Measurements from ENCODE around the gene QARS1. TPM values are rescaled to one million over a fixed set of nuclear protein-coding genes. Genes with fewer than 3 reads are reported as not detected.

Gene QARS1
- total RNA-seq, 1 experiment from 2014 or later, result 346 TPM

GRCh38 chr3:49098910-49099630 lies 5.5 kb downstream of the QARS1 start (continued):
- no peak for TF ChIP-seq ZNF274 (IDR thresholded peaks at IDR 0.05; ENCODE audit: low read depth, low read length)
- no peak for TF ChIP-seq SRF (IDR thresholded peaks at IDR 0.05; ENCODE audit: low read depth)
- TF ChIP-seq ELF1 (IDR thresholded peaks at IDR 0.05; ENCODE audit: borderline replicate concordance, low read depth), result no peak
- TF ChIP-seq JUND (IDR thresholded peaks at IDR 0.05), result no peak
- TF ChIP-seq EGR1 (IDR thresholded peaks at IDR 0.05; ENCODE audit: low read depth), result no peak

GRCh38 chr3:49098429-49098828 lies 6.1 kb downstream of the QARS1 start:
- RAD21 ChIA-PET (ENCODE audit: low non-redundant PET in 1 of 2, low total read pairs in 2 of 2, uncharacterized antibody in 2 of 2, unreplicated experiment in 2 of 2), result no interaction called here
- Histone ChIP-seq H3K27me3 (ENCODE audit: insufficient read depth, low read length) (no peaks in the 10 kb centered on the region), H3K9me2 (ENCODE audit: insufficient read depth) (no peaks in the 10 kb centered on the region), H3K27ac (ENCODE audit: low read depth, low read length) (0 out of 2 replicates have a peak overlapping the region, but pooled peaks have one; percentile 14), H3K4me3 (replicated peaks in 1 of 2; ENCODE audit: low read depth in 1 of 2, low read length in 2 of 2) (no peak overlapping the region), H3K9ac (ENCODE audit: low read length) (no peak overlapping the region), H3K4me2 (ENCODE audit: low read length) (no peak overlapping the region), H2AFZ (ENCODE audit: low read depth, low read length, poor library complexity, severe bottlenecking) (no peak overlapping the region), H3K36me3 (ENCODE audit: control insufficient read depth in 1 of 2, insufficient read depth in 2 of 2, low read length in 2 of 2) (peaks cover 40 to 43% of the 10 kb centered on the region in 2 experiments), H3K4me1 (ENCODE audit: control insufficient read depth in 1 of 2, insufficient read depth in 2 of 2, low read length in 2 of 2) (peaks cover 3 to 18% of the 10 kb centered on the region in 2 experiments; a peak in 3 of 4 replicates), H4K20me1 (ENCODE audit: insufficient read depth) (no peaks in the 10 kb centered on the region), H3K79me2 (ENCODE audit: insufficient read depth, low read length) (peaks cover 13% of the 10 kb centered on the region), H3K9me3 (ENCODE audit: control insufficient read depth in 1 of 2, insufficient read depth in 1 of 2, low read depth in 1 of 2, low read length in 2 of 2) (no peaks in the 10 kb centered on the region)
- intact Hi-C loops (cut with micrococcal nuclease), result no loop called here
- no peak for ATAC-seq
- BruUV-seq (replicated peaks), result no TSS peak
- CTCF ChIA-PET, result no interaction called here
- TF ChIP-seq SP1 (IDR thresholded peaks at IDR 0.05; ENCODE audit: low read depth) (no peak), CEBPB (IDR thresholded peaks at IDR 0.05; ENCODE audit: low read depth) (no peak), FOSL1 (IDR thresholded peaks at IDR 0.05; ENCODE audit: low read depth) (no peak), EZH2 (IDR thresholded peaks at IDR 0.05) (no peak), CBX3 (IDR thresholded peaks at IDR 0.05; ENCODE audit: low read depth) (no peak), ATF3 (IDR thresholded peaks at IDR 0.05) (no peak), JUND (IDR thresholded peaks at IDR 0.05) (no peak)
- no peak for DNase-seq (ENCODE audit: low read depth, low spot score)
- POLR2A ChIA-PET, result no interaction called here

Measured in HCT116 (cell line).